ENCODE measurements around the gene SLC34A3. TPM values are rescaled to one million over a fixed set of nuclear protein-coding genes. Genes with fewer than 3 reads are reported as not detected.
A peak's percentile ranks its signal among the peaks of the same experiment; 100 is the strongest.

The SLC34A3 gene
- total RNA-seq, 2 donors from 2014 or later: not detected

- intact Hi-C loops (cut with DNase I): no loop called here
- DNase-seq (ENCODE audit: low spot score): no peak
Measured at GRCh38 chr9:137194388-137194787, 36.3 kb upstream of the SLC34A3 start.

GRCh38 chr9:137194909-137195308 lies 35.8 kb upstream of the SLC34A3 start:
- intact Hi-C loops (cut with DNase I): no loop called here
- DNase-seq (ENCODE audit: low spot score): no peak

- intact Hi-C loops (cut with DNase I): no loop called here
- DNase-seq (ENCODE audit: low spot score): no peak
Measured at GRCh38 chr9:137195525-137196220, 35.0 kb upstream of the SLC34A3 start.

- intact Hi-C loops (cut with DNase I): no loop called here
- no peak for DNase-seq (ENCODE audit: low spot score)
Measured at GRCh38 chr9:137198051-137198901, 32.4 kb upstream of the SLC34A3 start.

GRCh38 chr9:137198902-137199283 lies 31.8 kb upstream of the SLC34A3 start:
- DNase-seq (ENCODE audit: low spot score): no peak
- intact Hi-C loops (cut with DNase I): no loop called here

GRCh38 chr9:137199411-137200121 lies 31.1 kb upstream of the SLC34A3 start:
- DNase-seq (ENCODE audit: low spot score): no peak
- intact Hi-C loops (cut with DNase I): no loop called here

- intact Hi-C loops (cut with DNase I): no loop called here
- peak; percentile 100 for DNase-seq (ENCODE audit: low spot score)
Measured at GRCh38 chr9:137200311-137201204, 30.1 kb upstream of the SLC34A3 start, which contains the start of gene TPRN. Gene TPRN (minus strand): TSS chr9:137200741. CDS start chr9:137200711, 30 bp downstream.

- intact Hi-C loops (cut with DNase I): no loop called here
- DNase-seq (ENCODE audit: low spot score): no peak
Measured at GRCh38 chr9:137201205-137201868, 29.4 kb upstream of the SLC34A3 start.

GRCh38 chr9:137202966-137203365 lies 27.7 kb upstream of the SLC34A3 start:
- intact Hi-C loops (cut with DNase I): no loop called here
- DNase-seq (ENCODE audit: low spot score): no peak

- intact Hi-C loops (cut with DNase I): no loop called here
Measured at GRCh38 chr9:137204731-137205125, 26.0 kb upstream of the SLC34A3 start.

GRCh38 chr9:137205126-137206069 lies 25.3 kb upstream of the SLC34A3 start, which contains the start of the genes NDOR1 and TMEM203:
Gene NDOR1 (plus strand): TSS chr9:137205700. CDS start chr9:137205778, 78 bp downstream.
Gene TMEM203 (minus strand): TSS chr9:137205648. CDS start chr9:137205414, 234 bp downstream.
- DNase-seq (ENCODE audit: low spot score): peak; percentile 98
- intact Hi-C loops (cut with DNase I): no loop called here

More at GRCh38 chr9:137204731-137205125, 26.0 kb upstream of the SLC34A3 start:
- DNase-seq (ENCODE audit: low spot score): no peak

- no peak for DNase-seq (ENCODE audit: low spot score)
- intact Hi-C loops (cut with DNase I): no loop called here
Measured at GRCh38 chr9:137206602-137207001, 24.1 kb upstream of the SLC34A3 start.

- intact Hi-C loops (cut with DNase I): no loop called here
- no peak for DNase-seq (ENCODE audit: low spot score)
Measured at GRCh38 chr9:137211532-137211931, 19.2 kb upstream of the SLC34A3 start.

GRCh38 chr9:137212520-137212919 lies 18.2 kb upstream of the SLC34A3 start:
- intact Hi-C loops (cut with DNase I): no loop called here
- DNase-seq (ENCODE audit: low spot score): no peak

- no peak for DNase-seq (ENCODE audit: low spot score)
- intact Hi-C loops (cut with DNase I): no loop called here
Measured at GRCh38 chr9:137213160-137214060, 17.3 kb upstream of the SLC34A3 start.

GRCh38 chr9:137214620-137215019 lies 16.1 kb upstream of the SLC34A3 start:
- DNase-seq (ENCODE audit: low spot score): no peak
- intact Hi-C loops (cut with DNase I): no loop called here
